ENCODE measurements around the gene PIKFYVE. TPM values are rescaled to one million over a fixed set of nuclear protein-coding genes. Genes with fewer than 3 reads are reported as not detected.
"Not testable (repeated sequence)": the region's sequence is repeated elsewhere in the genome, so short reads cannot be mapped to it uniquely, and the experiment has no call there.

Gene PIKFYVE
- total RNA-seq, 1 donor from 2014 or later: 22.4 TPM

DNA sequence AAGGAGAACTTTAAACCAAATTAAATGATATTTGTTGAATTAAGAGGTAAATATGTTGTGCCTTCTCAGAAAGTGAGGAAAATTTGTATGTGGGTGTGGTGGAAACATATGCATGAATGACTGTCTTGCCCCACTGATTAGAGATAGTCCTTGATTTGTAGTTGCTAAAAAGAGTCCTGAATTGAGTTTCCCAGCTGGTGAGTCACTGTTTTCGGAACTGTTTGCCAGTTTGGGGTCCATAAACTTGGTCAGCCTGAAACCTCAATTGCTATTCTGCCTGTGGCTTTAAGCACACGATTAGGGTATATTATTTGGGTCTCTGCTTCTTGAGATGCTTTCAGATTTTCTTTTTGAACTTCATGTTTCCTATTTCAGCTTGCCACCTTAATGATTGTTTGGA lies 53.3 kb downstream of the PIKFYVE start:
- no peaks in the 10 kb centered on the region for H3K27me3 ChIP-seq (ENCODE audit: control insufficient read depth in 3 of 3, insufficient read depth in 3 of 3, low read length in 3 of 3)
- peak overlapping the region; percentile 62 for H3K27ac ChIP-seq (ENCODE audit: low read depth, low read length)
- peaks cover 19 to 39% (median 31%) of the 10 kb centered on the region in 3 donors for H3K4me1 ChIP-seq (ENCODE audit: control insufficient read depth in 3 of 3, insufficient read depth in 3 of 3, low read length in 3 of 3)
- peaks cover 6 to 15% (median 12%) of the 10 kb centered on the region in 3 donors for H3K36me3 ChIP-seq (ENCODE audit: control insufficient read depth in 3 of 3, insufficient read depth in 3 of 3, low read length in 3 of 3)
- no peak overlapping the region for H3K9ac ChIP-seq (ENCODE audit: low read depth in 1 of 3, low read length in 3 of 3)
- no peaks in the 10 kb centered on the region for H3K9me3 ChIP-seq (ENCODE audit: control insufficient read depth in 3 of 3, low read length in 3 of 3)
- H3K4me3 ChIP-seq (ENCODE audit: low read length in 3 of 3): no peak overlapping the region

DNA sequence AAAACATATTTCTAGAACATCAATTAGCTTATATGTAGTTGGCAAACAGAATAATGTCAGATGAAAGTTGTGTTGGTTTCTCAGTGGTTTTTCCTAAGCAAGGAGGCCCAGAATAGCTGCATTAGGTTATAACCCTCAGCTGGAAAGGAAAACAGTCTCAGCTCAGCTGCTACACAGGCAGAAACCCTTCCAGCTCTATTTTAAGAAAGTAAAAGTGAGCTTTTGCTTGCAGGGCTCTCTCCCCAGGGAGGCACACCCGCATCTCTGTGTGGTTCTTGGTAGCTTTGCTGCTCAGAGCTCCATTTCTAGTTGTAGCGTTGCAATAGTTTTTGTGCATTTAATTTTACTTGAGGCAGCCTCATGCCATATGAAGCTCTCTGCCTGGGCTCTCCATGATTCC lies 54.6 kb downstream of the PIKFYVE start:
- Histone ChIP-seq H3K4me3 (ENCODE audit: low read length in 3 of 3) (peak overlapping the region in 2 of 3 donors; percentile 49 to 67), H3K36me3 (ENCODE audit: control insufficient read depth in 3 of 3, insufficient read depth in 3 of 3, low read length in 3 of 3) (peaks cover 7 to 20% (median 17%) of the 10 kb centered on the region in 3 donors)

GRCh38 chr2:208326016-208326415 lies 60.0 kb downstream of the PIKFYVE start:
- H3K27ac ChIP-seq (ENCODE audit: low read depth, low read length): no peak overlapping the region
- no peaks in the 10 kb centered on the region for H3K9me3 ChIP-seq (ENCODE audit: control insufficient read depth in 3 of 3, low read length in 3 of 3)
- H3K27me3 ChIP-seq (ENCODE audit: control insufficient read depth in 3 of 3, insufficient read depth in 3 of 3, low read length in 3 of 3): no peaks in the 10 kb centered on the region
- H3K4me3 ChIP-seq (ENCODE audit: low read length in 3 of 3): no peak overlapping the region
- peaks cover 0 to 6% (median 6%) of the 10 kb centered on the region in 3 donors for H3K4me1 ChIP-seq (ENCODE audit: control insufficient read depth in 3 of 3, insufficient read depth in 3 of 3, low read length in 3 of 3)
- no peak overlapping the region for H3K9ac ChIP-seq (ENCODE audit: low read depth in 1 of 3, low read length in 3 of 3)
- H3K36me3 ChIP-seq (ENCODE audit: control insufficient read depth in 3 of 3, insufficient read depth in 3 of 3, low read length in 3 of 3): peaks cover 20 to 44% (median 44%) of the 10 kb centered on the region in 3 donors

More for the DNA sequence above, 54.6 kb downstream of the PIKFYVE start:
- peak overlapping the region; percentile 96 for H3K27ac ChIP-seq (ENCODE audit: low read depth, low read length)
- H3K4me1 ChIP-seq (ENCODE audit: control insufficient read depth in 3 of 3, insufficient read depth in 3 of 3, low read length in 3 of 3): peaks cover 19 to 34% (median 31%) of the 10 kb centered on the region in 3 donors
- no peaks in the 10 kb centered on the region for H3K9me3 ChIP-seq (ENCODE audit: control insufficient read depth in 3 of 3, low read length in 3 of 3)
- no peaks in the 10 kb centered on the region for H3K27me3 ChIP-seq (ENCODE audit: control insufficient read depth in 3 of 3, insufficient read depth in 3 of 3, low read length in 3 of 3)
- H3K9ac ChIP-seq (ENCODE audit: low read depth in 1 of 3, low read length in 3 of 3): peak overlapping the region; percentile 65 to 79 (median 65)

- H3K27ac ChIP-seq (ENCODE audit: low read depth, low read length): no peak overlapping the region
- H3K9me3 ChIP-seq (ENCODE audit: control insufficient read depth in 3 of 3, low read length in 3 of 3): no peaks in the 10 kb centered on the region
- peaks cover 28 to 49% (median 47%) of the 10 kb centered on the region in 3 donors for H3K36me3 ChIP-seq (ENCODE audit: control insufficient read depth in 3 of 3, insufficient read depth in 3 of 3, low read length in 3 of 3)
- H3K4me3 ChIP-seq (ENCODE audit: low read length in 3 of 3): no peak overlapping the region
- no peak overlapping the region for H3K9ac ChIP-seq (ENCODE audit: low read depth in 1 of 3, low read length in 3 of 3)
- H3K4me1 ChIP-seq (ENCODE audit: control insufficient read depth in 3 of 3, insufficient read depth in 3 of 3, low read length in 3 of 3): no peaks in the 10 kb centered on the region
- H3K27me3 ChIP-seq (ENCODE audit: control insufficient read depth in 3 of 3, insufficient read depth in 3 of 3, low read length in 3 of 3): no peaks in the 10 kb centered on the region
Measured at GRCh38 chr2:208329485-208329884, 63.4 kb downstream of the PIKFYVE start.

- Histone ChIP-seq H3K27ac (ENCODE audit: low read depth, low read length) (no peak overlapping the region), H3K4me1 (ENCODE audit: control insufficient read depth in 3 of 3, insufficient read depth in 3 of 3, low read length in 3 of 3) (no peaks in the 10 kb centered on the region), H3K9me3 (ENCODE audit: control insufficient read depth in 3 of 3, low read length in 3 of 3) (no peaks in the 10 kb centered on the region), H3K27me3 (ENCODE audit: control insufficient read depth in 3 of 3, insufficient read depth in 3 of 3, low read length in 3 of 3) (no peaks in the 10 kb centered on the region), H3K4me3 (ENCODE audit: low read length in 3 of 3) (no peak overlapping the region), H3K9ac (ENCODE audit: low read depth in 1 of 3, low read length in 3 of 3) (no peak overlapping the region), H3K36me3 (ENCODE audit: control insufficient read depth in 3 of 3, insufficient read depth in 3 of 3, low read length in 3 of 3) (peaks cover 16 to 51% (median 46%) of the 10 kb centered on the region in 3 donors)
Measured at GRCh38 chr2:208334230-208334629, 68.2 kb downstream of the PIKFYVE start.

- Histone ChIP-seq H3K36me3 (ENCODE audit: control insufficient read depth in 3 of 3, insufficient read depth in 3 of 3, low read length in 3 of 3) (peaks cover 18 to 73% (median 46%) of the 10 kb centered on the region in 3 donors), H3K27me3 (ENCODE audit: control insufficient read depth in 3 of 3, insufficient read depth in 3 of 3, low read length in 3 of 3) (no peaks in the 10 kb centered on the region), H3K9ac (ENCODE audit: low read depth in 1 of 3, low read length in 3 of 3) (no peak overlapping the region)
Measured at GRCh38 chr2:208346756-208347155, 80.7 kb downstream of the PIKFYVE start.

DNA sequence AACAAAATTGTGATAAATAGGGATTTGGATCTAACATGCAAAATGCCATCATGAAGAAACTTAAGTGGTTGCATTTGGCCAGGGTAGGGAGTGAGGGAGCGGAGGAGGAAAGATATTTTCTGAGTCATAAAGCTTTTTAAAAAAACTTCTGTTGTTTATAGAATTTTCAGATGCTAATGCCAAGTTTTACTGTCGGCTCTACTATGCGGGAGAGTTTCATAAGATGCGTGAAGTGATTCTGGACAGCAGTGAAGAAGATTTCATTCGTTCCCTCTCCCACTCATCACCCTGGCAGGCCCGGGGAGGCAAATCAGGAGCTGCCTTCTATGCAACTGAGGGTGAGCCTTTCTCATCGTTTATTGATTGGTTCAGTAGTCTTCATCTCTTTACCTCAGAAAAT lies 84.6 kb downstream of the PIKFYVE start:
- Histone ChIP-seq H3K4me1 (ENCODE audit: control insufficient read depth in 3 of 3, insufficient read depth in 3 of 3, low read length in 3 of 3) (no peaks in the 10 kb centered on the region), H3K27ac (ENCODE audit: low read depth, low read length) (no peak overlapping the region), H3K9ac (ENCODE audit: low read depth in 1 of 3, low read length in 3 of 3) (no peak overlapping the region), H3K36me3 (ENCODE audit: control insufficient read depth in 3 of 3, insufficient read depth in 3 of 3, low read length in 3 of 3) (peaks cover 41 to 79% (median 61%) of the 10 kb centered on the region in 3 donors), H3K9me3 (ENCODE audit: control insufficient read depth in 3 of 3, low read length in 3 of 3) (no peaks in the 10 kb centered on the region), H3K27me3 (ENCODE audit: control insufficient read depth in 3 of 3, insufficient read depth in 3 of 3, low read length in 3 of 3) (no peaks in the 10 kb centered on the region), H3K4me3 (ENCODE audit: low read length in 3 of 3) (no peak overlapping the region)

More at GRCh38 chr2:208346756-208347155, 80.7 kb downstream of the PIKFYVE start:
- Histone ChIP-seq H3K27ac (ENCODE audit: low read depth, low read length) (no peak overlapping the region), H3K4me3 (ENCODE audit: low read length in 3 of 3) (no peak overlapping the region), H3K9me3 (ENCODE audit: control insufficient read depth in 3 of 3, low read length in 3 of 3) (no peaks in the 10 kb centered on the region), H3K4me1 (ENCODE audit: control insufficient read depth in 3 of 3, insufficient read depth in 3 of 3, low read length in 3 of 3) (no peaks in the 10 kb centered on the region)

DNA sequence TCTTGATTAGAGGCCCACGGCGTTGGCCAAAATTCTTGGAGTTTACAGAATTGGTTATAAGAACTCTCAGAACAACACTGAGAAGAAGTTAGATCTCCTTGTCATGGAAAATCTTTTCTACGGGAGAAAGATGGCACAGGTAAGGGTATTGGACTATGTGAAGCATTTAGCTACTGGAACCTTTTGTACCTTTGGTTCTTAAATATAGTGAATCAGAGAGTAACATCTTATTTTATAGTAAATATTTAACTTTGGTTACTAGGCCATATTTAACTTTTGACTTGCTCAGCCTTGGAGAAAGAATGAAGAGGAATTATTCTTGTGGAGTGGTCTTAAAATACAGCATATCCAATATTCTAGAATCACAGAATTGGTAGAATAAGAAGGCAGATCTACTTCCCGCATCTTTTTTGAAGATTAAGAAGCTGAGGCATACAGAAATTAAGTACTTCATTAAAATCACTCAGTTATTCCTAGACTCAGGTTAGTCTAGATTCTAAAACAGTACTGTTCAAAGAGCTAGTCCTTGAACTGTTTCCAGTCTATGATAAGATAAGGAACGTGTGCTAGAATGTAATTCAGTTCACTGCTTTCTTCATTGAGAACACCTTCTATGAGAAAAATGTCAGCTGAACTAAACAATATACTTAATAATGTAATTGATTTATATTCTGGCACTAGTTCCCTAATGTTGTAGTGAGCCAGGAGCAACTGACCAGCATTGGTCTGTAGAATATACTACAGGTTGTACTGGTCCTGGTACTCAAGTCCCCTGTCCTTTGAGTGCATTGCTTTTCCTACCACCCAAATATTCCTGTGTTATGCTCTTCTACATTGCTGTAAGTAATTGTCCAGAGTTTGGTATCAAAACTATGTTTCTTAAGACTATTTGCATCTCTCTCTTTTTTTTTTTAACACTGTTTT lies 86.9 kb downstream of the PIKFYVE start:
- no peaks in the 10 kb centered on the region for H3K4me1 ChIP-seq (ENCODE audit: control insufficient read depth in 3 of 3, insufficient read depth in 3 of 3, low read length in 3 of 3)

DNA sequence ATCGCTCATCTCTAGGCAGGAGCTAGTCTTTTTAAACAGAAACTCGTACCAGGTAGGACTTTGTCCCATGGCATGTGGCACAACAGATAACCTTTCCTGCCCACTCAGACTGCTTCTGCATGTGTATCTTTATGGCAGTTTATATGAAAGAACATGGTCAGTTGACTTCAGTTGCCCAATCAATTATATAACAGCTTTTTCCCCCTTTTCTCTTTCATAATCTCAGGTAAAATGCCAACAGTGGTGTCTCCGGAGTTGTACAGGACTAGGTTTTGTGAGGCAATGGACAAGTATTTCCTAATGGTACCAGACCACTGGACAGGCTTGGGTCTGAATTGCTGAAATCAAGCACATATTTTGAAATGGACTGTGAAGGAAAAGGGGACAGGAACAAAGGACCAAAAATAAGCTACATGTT lies 88.9 kb downstream of the PIKFYVE start:
- H3K36me3 ChIP-seq (ENCODE audit: control insufficient read depth in 3 of 3, insufficient read depth in 3 of 3, low read length in 3 of 3): peaks cover 28 to 54% (median 32%) of the 10 kb centered on the region in 3 donors
- H3K27me3 ChIP-seq (ENCODE audit: control insufficient read depth in 3 of 3, insufficient read depth in 3 of 3, low read length in 3 of 3): no peaks in the 10 kb centered on the region
- no peaks in the 10 kb centered on the region for H3K9me3 ChIP-seq (ENCODE audit: control insufficient read depth in 3 of 3, low read length in 3 of 3)
- no peak overlapping the region for H3K9ac ChIP-seq (ENCODE audit: low read depth in 1 of 3, low read length in 3 of 3)
- H3K4me3 ChIP-seq (ENCODE audit: low read length in 3 of 3): no peak overlapping the region
- no peaks in the 10 kb centered on the region for H3K4me1 ChIP-seq (ENCODE audit: control insufficient read depth in 3 of 3, insufficient read depth in 3 of 3, low read length in 3 of 3)
- no peak overlapping the region for H3K27ac ChIP-seq (ENCODE audit: low read depth, low read length)

More for the DNA sequence above, 86.9 kb downstream of the PIKFYVE start:
- no peak overlapping the region for H3K9ac ChIP-seq (ENCODE audit: low read depth in 1 of 3, low read length in 3 of 3)
- H3K4me3 ChIP-seq (ENCODE audit: low read length in 3 of 3): no peak overlapping the region
- H3K27ac ChIP-seq (ENCODE audit: low read depth, low read length): no peak overlapping the region
- H3K36me3 ChIP-seq (ENCODE audit: control insufficient read depth in 3 of 3, insufficient read depth in 3 of 3, low read length in 3 of 3): peaks cover 31 to 64% (median 42%) of the 10 kb centered on the region in 3 donors
- H3K9me3 ChIP-seq (ENCODE audit: control insufficient read depth in 3 of 3, low read length in 3 of 3): no peaks in the 10 kb centered on the region
- H3K27me3 ChIP-seq (ENCODE audit: control insufficient read depth in 3 of 3, insufficient read depth in 3 of 3, low read length in 3 of 3): no peaks in the 10 kb centered on the region

- not testable (repeated sequence) for H3K9ac ChIP-seq (ENCODE audit: low read depth in 1 of 3, low read length in 3 of 3); H3K27ac ChIP-seq (ENCODE audit: low read depth, low read length); H3K27me3 ChIP-seq (ENCODE audit: control insufficient read depth in 3 of 3, insufficient read depth in 3 of 3, low read length in 3 of 3); H3K4me1 ChIP-seq (ENCODE audit: control insufficient read depth in 3 of 3, insufficient read depth in 3 of 3, low read length in 3 of 3); H3K4me3 ChIP-seq (ENCODE audit: low read length in 3 of 3); H3K9me3 ChIP-seq (ENCODE audit: control insufficient read depth in 3 of 3, low read length in 3 of 3)
- peaks cover 28 to 44% (median 31%) of the 10 kb centered on the region in 3 donors for H3K36me3 ChIP-seq (ENCODE audit: control insufficient read depth in 3 of 3, insufficient read depth in 3 of 3, low read length in 3 of 3)
Measured at GRCh38 chr2:208356420-208356819, 90.4 kb downstream of the PIKFYVE start.

Data from skeletal muscle tissue (tissue), 4 donors.